ENCODE measurements around the gene PTPRR. TPM values are rescaled to one million over a fixed set of nuclear protein-coding genes. Genes with fewer than 3 reads are reported as not detected.

The PTPRR gene
- total and polyA plus RNA-seq, 2 of the 13 experiments (the other 11 are each of a cell fraction or from before 2014, with no cell fraction given): not detected

- TF ChIP-seq ZNF383 (CRISPR knock-in tag; IDR thresholded peaks at IDR 0.05; ENCODE audit: borderline replicate concordance): no peak
- TF ChIP-seq ARNT (IDR thresholded peaks at IDR 0.05): no peak
Observed at GRCh38 chr12:70686907-70687306, 233.6 kb downstream of the PTPRR start (continued).

GRCh38 chr12:70686299-70686698 is 234.2 kb downstream of the PTPRR start:
- H3K4me1 ChIP-seq (ENCODE audit: insufficient read depth, low read length): no peaks in the 10 kb centered on the region
- no peak for TF ChIP-seq FOXM1 (CRISPR knock-in tag; IDR thresholded peaks at IDR 0.05)
- no peak for TF ChIP-seq EED (CRISPR knock-in tag; IDR thresholded peaks at IDR 0.05)
- TF ChIP-seq ZKSCAN5 (CRISPR knock-in tag; IDR thresholded peaks at IDR 0.05): no peak
- TF ChIP-seq STAT6 (CRISPR knock-in tag; IDR thresholded peaks at IDR 0.05; ENCODE audit: borderline replicate concordance): no peak
- no peak for TF ChIP-seq ADNP (CRISPR knock-in tag; IDR thresholded peaks at IDR 0.05)
- TF ChIP-seq FOSL2 (CRISPR knock-in tag; IDR thresholded peaks at IDR 0.05): no peak
- no peak overlapping the region for H2AFZ ChIP-seq (ENCODE audit: low read length)
- no peaks in the 10 kb centered on the region for H4K20me1 ChIP-seq (ENCODE audit: insufficient read depth, low read length)
- WGBS (ENCODE audit: low lambda C conversion rate): 25% methylated on average over 2 of the region's 2 CpGs
- ChIA-PET POLR2A (no interaction called here), CTCF (ENCODE audit: low intra/inter-chr PET ratio, low total read pairs) (no interaction called here)
- ATAC-seq (no peak), DNase-seq (ENCODE audit: low spot score) (no peak), FAIRE-seq (no peak)
- H3K9me3 ChIP-seq (ENCODE audit: low read length): no peaks in the 10 kb centered on the region
- no peak overlapping the region for H3K27ac ChIP-seq (ENCODE audit: extremely low read length, insufficient read depth, low read length)
- H3K4me2 ChIP-seq (ENCODE audit: low read depth, low read length): no peak overlapping the region
- no peaks in the 10 kb centered on the region for H3K79me2 ChIP-seq (ENCODE audit: insufficient read depth, low read length)
- H3K4me3 ChIP-seq (replicated peaks in 1 of 3; ENCODE audit: insufficient read depth in 1 of 3, low read depth in 2 of 3, low read length in 3 of 3): no peak overlapping the region
- BruUV-seq (replicated peaks): no TSS peak
- no peaks in the 10 kb centered on the region for H3K27me3 ChIP-seq (ENCODE audit: control insufficient read depth in 1 of 2, insufficient read depth in 2 of 2, low read length in 2 of 2)
- H3K36me3 ChIP-seq (replicated peaks in 1 of 2; ENCODE audit: control insufficient read depth in 1 of 2, insufficient read depth in 2 of 2, low read length in 2 of 2): no peaks in the 10 kb centered on the region
- intact Hi-C loops (cut with micrococcal nuclease; ENCODE audit: unreplicated experiment) (no loop called here), in situ Hi-C loops (cut with HindIII; ENCODE audit: extremely low pct_ligation_motif_present, low pct_unique_long_range_greater_than_20kb) (no loop called here)
- no peak overlapping the region for H3K9ac ChIP-seq (ENCODE audit: insufficient read depth, low read depth, low read length)

All from HepG2 (cell line).